SU-DHL-6 (cell line): Measurements from ENCODE around the gene FRAT2.

Experiments used
- EZH2phosphoT487 ChIP-seq: fragments of 200-600 bp; sonication (generic), shearing (Covaris generic); conservative IDR thresholded peaks from 2 replicates; pipeline ENCODE4 v1.6.1; 2018; ENCODE audit warnings: mild to moderate bottlenecking, antibody characterized with exemption, low read length, moderate library complexity, mixed read lengths
- TF ChIP-seq, protein P1 (sequence below): fragments of 200-600 bp; sonication (generic); IDR thresholded peaks from one replicate; pipeline ENCODE4 v1.5.1; 2017; ENCODE audit warnings: antibody characterized with exemption, mild to moderate bottlenecking, low read length, moderate library complexity; ENCODE audit not compliant: insufficient read depth, poor library complexity, severe bottlenecking

DNA sequence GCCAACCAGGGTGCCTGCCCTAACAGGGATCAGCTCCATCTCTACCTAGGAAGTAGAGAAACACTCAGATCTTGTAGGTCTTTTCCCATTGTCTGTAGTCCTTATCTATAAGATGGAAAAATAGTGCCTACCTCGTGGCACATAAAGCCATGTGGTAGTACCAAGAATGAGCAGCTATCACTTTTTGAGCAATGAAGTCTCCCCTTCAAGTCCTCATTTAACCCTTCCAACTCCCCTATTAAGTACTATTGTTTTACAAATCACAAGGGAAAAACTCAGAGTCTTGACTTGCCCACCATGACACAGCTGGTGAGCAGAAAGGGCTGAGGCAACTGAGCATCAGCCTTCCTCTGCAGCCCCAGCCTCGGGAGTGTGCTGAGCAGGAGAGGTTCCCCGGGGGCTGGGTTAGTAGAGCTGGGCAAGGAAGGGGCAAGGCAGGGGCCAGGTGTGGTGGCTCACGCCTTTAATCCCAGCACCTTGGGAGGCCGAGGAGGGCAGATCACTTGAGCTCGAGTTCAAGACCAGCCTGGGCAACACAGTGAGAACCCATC lies 3.3 kb downstream of the FRAT2 start:
- TF ChIP-seq, protein P1, sequence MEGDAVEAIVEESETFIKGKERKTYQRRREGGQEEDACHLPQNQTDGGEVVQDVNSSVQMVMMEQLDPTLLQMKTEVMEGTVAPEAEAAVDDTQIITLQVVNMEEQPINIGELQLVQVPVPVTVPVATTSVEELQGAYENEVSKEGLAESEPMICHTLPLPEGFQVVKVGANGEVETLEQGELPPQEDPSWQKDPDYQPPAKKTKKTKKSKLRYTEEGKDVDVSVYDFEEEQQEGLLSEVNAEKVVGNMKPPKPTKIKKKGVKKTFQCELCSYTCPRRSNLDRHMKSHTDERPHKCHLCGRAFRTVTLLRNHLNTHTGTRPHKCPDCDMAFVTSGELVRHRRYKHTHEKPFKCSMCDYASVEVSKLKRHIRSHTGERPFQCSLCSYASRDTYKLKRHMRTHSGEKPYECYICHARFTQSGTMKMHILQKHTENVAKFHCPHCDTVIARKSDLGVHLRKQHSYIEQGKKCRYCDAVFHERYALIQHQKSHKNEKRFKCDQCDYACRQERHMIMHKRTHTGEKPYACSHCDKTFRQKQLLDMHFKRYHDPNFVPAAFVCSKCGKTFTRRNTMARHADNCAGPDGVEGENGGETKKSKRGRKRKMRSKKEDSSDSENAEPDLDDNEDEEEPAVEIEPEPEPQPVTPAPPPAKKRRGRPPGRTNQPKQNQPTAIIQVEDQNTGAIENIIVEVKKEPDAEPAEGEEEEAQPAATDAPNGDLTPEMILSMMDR: no peak
- no peak for TF ChIP-seq EZH2phosphoT487
